ENCODE data around the gene STAT6.

GRCh38 chr12:57078519-57079404, 32.4 kb downstream of the STAT6 start, which contains the start of gene NEMP1:
- TF ChIP-seq GATA2 (IDR thresholded peaks at IDR 0.05; ENCODE audit: low read depth, low read length) (no peak), GATA3 (IDR thresholded peaks at IDR 0.05; ENCODE audit: low read depth, low read length) (no peak)

All from SH-SY5Y (cell line).